B cell (primary cell): ENCODE data around the gene TTF2. TPM values are rescaled to one million over a fixed set of nuclear protein-coding genes. Genes with fewer than 3 reads are reported as not detected.
"Not testable (repeated sequence)": the region's sequence is repeated elsewhere in the genome, so short reads cannot be mapped to it uniquely, and the experiment has no call there.

Experiments used
- ATAC-seq: fragments of 200-7000 bp; cut with Tn5 transposase; one replicate; pipeline ENCODE4 v1.10.0; 2021; ENCODE audit warnings: low read depth, mild to moderate bottlenecking, moderate number of reproducible peaks, moderate library complexity
- CTCF ChIA-PET: fragments of 350-600 bp; sonication (Branson Sonifier 250); formaldehyde crosslinking; loops from one replicate; lab custom pipeline; 2021; ENCODE audit warnings: antibody characterized with exemption, inconsistent platforms; lab: Charles Lee
- POLR2A ChIA-PET: fragments of 350-600 bp; sonication (Branson Sonifier 250); formaldehyde crosslinking; loops from one replicate; lab custom pipeline; 2021; ENCODE audit warnings: antibody characterized with exemption; lab: Charles Lee
- DNase-seq: peaks from one replicate; pipeline ENCODE4 v3.0.0; 2013
- H2AFZ ChIP-seq: 2 replicates; pipeline ENCODE4 v1.6.1; 2012; ENCODE audit warnings: mild to moderate bottlenecking, low read depth, low read length; ENCODE audit not compliant: insufficient read depth, poor library complexity, severe bottlenecking
- H3K27ac ChIP-seq, 2 donors: 1 replicate in 1 of 2; 2 replicates in 1 of 2; pipeline ENCODE4 v1.5.1; 2012 to 2013; ENCODE audit warnings: low read length in 2 of 2, mild to moderate bottlenecking in 2 of 2, moderate library complexity in 1 of 2
- H3K27me3 ChIP-seq, 4 experiments: fragments of 200-600 bp in 1 of 4; sonication (generic) in 1 of 4; replicated peaks in 1 of 4; 1 replicate in 2 of 4; 2 replicates in 2 of 4; pipeline versions ENCODE4 v1.6.1 to v1.7.0; 2013 to 2016; ENCODE audit warnings: low read length in 3 of 4, mild to moderate bottlenecking in 2 of 4, mixed read lengths in 1 of 4, moderate library complexity in 1 of 4; ENCODE audit not compliant: insufficient read depth in 4 of 4, control insufficient read depth in 3 of 4; ENCODE audit errors: control extremely low read depth in 1 of 4
- H3K36me3 ChIP-seq, 2 experiments: replicated peaks in 1 of 2; 1 replicate in 1 of 2; 2 replicates in 1 of 2; pipeline versions ENCODE4 v1.6.1 to v1.7.1; 2013; ENCODE audit warnings: low read length in 1 of 2; ENCODE audit not compliant: insufficient read depth in 2 of 2, control insufficient read depth in 1 of 2; ENCODE audit errors: control extremely low read depth in 1 of 2, extremely low read depth in 1 of 2
- H3K4me1 ChIP-seq, 2 donors: fragments of 200-600 bp in 1 of 2; sonication (generic) in 1 of 2; 1 replicate in 1 of 2; 2 replicates in 1 of 2; pipeline versions ENCODE4 v1.5.1 to v1.6.1; 2013 to 2017; ENCODE audit warnings: low read length in 2 of 2; ENCODE audit not compliant: control insufficient read depth in 2 of 2, insufficient read depth in 2 of 2
- H3K4me2 ChIP-seq: replicated peaks from 2 replicates; pipeline ENCODE3; 2012; ENCODE audit warnings: mild to moderate bottlenecking, low read depth, low read length; ENCODE audit not compliant: poor library complexity, severe bottlenecking
- H3K4me3 ChIP-seq, 5 experiments: fragments of 200-600 bp in 1 of 5; sonication (generic) in 1 of 5; 1 replicate in 3 of 5; 2 replicates in 2 of 5; pipeline versions ENCODE4 v1.5.1 to v1.7.0; 2011 to 2016; ENCODE audit warnings: low read length in 4 of 5, mild to moderate bottlenecking in 4 of 5, low read depth in 2 of 5, control low read depth in 1 of 5, moderate library complexity in 1 of 5; ENCODE audit not compliant: insufficient read depth in 1 of 5; ENCODE audit errors: control extremely low read depth in 1 of 5, extremely low read depth in 1 of 5
- H3K79me2 ChIP-seq: fragments of 200-600 bp; sonication (generic); one replicate; pipeline ENCODE4 v1.6.0; 2016; ENCODE audit warnings: low read length; ENCODE audit not compliant: control insufficient read depth, insufficient read depth
- H3K9ac ChIP-seq: fragments of 200-600 bp; sonication (generic); 2 replicates; pipeline ENCODE4 v1.6.1; 2017; ENCODE audit warnings: mild to moderate bottlenecking, low read length, moderate library complexity
- H3K9me3 ChIP-seq, 3 donors: one replicate each; pipeline versions ENCODE4 v1.6.1 to v1.7.1; 2013; ENCODE audit warnings: low read length in 2 of 3; ENCODE audit not compliant: control insufficient read depth in 2 of 3, insufficient read depth in 1 of 3; ENCODE audit errors: control extremely low read depth in 1 of 3
- H4K20me1 ChIP-seq: 2 replicates; pipeline ENCODE4 v1.6.0; 2012; ENCODE audit warnings: mild to moderate bottlenecking, low read length; ENCODE audit not compliant: insufficient read depth, control insufficient read depth, poor library complexity, severe bottlenecking
- H3K27ac Mint-ChIP-seq: one replicate; pipeline ENCODE4 v1.8.0; 2021; ENCODE audit warnings: mixed read lengths
- H3K27me3 Mint-ChIP-seq: one replicate; pipeline ENCODE4 v1.8.0; 2021; ENCODE audit warnings: mixed read lengths
- H3K4me1 Mint-ChIP-seq: one replicate; pipeline ENCODE4 v1.8.0; 2021; ENCODE audit warnings: mixed read lengths
- H3K4me3 Mint-ChIP-seq: one replicate; pipeline ENCODE4 v1.8.0; 2021; ENCODE audit warnings: mixed read lengths
- H3K9me3 Mint-ChIP-seq: one replicate; pipeline ENCODE4 v1.8.0; 2022; ENCODE audit warnings: mixed read lengths; ENCODE audit not compliant: insufficient read depth
- EZH2 ChIP-seq: IDR thresholded peaks from 2 replicates; pipeline ENCODE4 v1.6.1; 2012; ENCODE audit warnings: borderline replicate concordance, low read depth, mild to moderate bottlenecking, moderate library complexity, low read length; ENCODE audit not compliant: insufficient read depth, poor library complexity, severe bottlenecking
- WGBS: methylation state at CpG from one replicate; pipeline ENCODE4 v1.1.5; 2013; ENCODE audit warnings: missing lambda C conversion rate; ENCODE audit not compliant: insufficient coverage; 5-methylcytosine and 5-hydroxymethylcytosine counted together
- intact Hi-C: fragments of 100-400 bp; cut with micrococcal nuclease; formaldehyde crosslinking; loops from one replicate; pipeline ENCODE4 v1.10.0; 2022
- polyA plus RNA-seq: library from polyadenylated mRNA; depleted of rRNA; stranded (reverse); fragments of >200 nt; gene quantifications from 2 replicates; pipeline ENCODE4 v1.2.3, GENCODE V29; 2012
- small RNA-seq: library from RNA; depleted of rRNA; stranded (forward); fragments of <200 nt; gene quantifications from one replicate; pipeline ENCODE3, GENCODE V24; 2012; ENCODE audit warnings: low replicate concordance, low read depth; ENCODE audit not compliant: insufficient read length
- total RNA-seq, 2 donors: library from RNA; stranded (reverse); fragments of 120-200 nt in 1 of 2; gene quantifications; 1 replicate in 1 of 2; 2 replicates in 1 of 2; pipeline versions ENCODE4 v1.2.3 to v1.2.4, GENCODE V29; 2013 to 2022
- TF ChIP-seq, protein P1 (sequence below): fragments of 200-600 bp; IDR thresholded peaks from one replicate; pipeline ENCODE4 v1.8.0; 2022; ENCODE audit warnings: antibody characterized with exemption, mild to moderate bottlenecking

The TTF2 gene
- total and polyA plus RNA-seq, 2 donors (not counting 1 experiment from before 2014, with no cell fraction given): 11.3 to 28.9 TPM

DNA sequence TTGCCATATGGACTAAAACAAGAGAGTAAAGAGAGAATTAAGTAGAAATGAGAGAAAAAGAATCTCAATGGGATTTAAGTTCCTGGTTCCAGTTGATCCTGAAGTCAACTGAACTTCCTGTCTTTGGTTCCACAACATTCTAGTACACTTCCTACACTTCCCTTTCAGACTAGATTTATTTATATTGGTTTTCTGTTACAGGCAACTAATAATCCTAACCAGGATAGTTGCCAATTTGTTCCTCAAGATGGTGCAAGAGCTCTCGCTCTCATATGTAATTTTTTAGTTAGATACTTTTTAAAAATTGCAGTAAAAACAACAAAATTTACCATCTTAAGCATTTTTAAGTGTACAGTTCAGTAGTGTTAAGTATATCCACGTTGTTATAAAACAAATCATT lies 90.2 kb downstream of the TTF2 start:
- H3K4me3 Mint-ChIP-seq: no peak overlapping the region
- H3K9me3 Mint-ChIP-seq: no peaks in the 10 kb centered on the region
- no CpG with 5 or more reads among the region's 2 CpGs for WGBS
- Histone ChIP-seq H3K27me3 (no peaks in the 10 kb centered on the region), H3K36me3 (no peaks in the 10 kb centered on the region), H3K4me2 (no peak overlapping the region), H3K79me2 (no peaks in the 10 kb centered on the region), H3K9me3 (peaks cover 0 to 5% (median 0%) of the 10 kb centered on the region in 3 donors), H3K4me1 (no peaks in the 10 kb centered on the region), H3K9ac (no peak overlapping the region), H3K4me3 (no peak overlapping the region), H2AFZ (no peak overlapping the region), H3K27ac (no peak overlapping the region), H4K20me1 (no peaks in the 10 kb centered on the region)
- H3K4me1 Mint-ChIP-seq: no peaks in the 10 kb centered on the region
- ChIA-PET POLR2A (no interaction called here), CTCF (interaction anchor here (1.2 kb wide), 1 partner anchor 22 kb away, joined by 3 read pairs; no protein-coding TSS in a partner anchor)
- intact Hi-C loops: no loop called here
- no peak for ATAC-seq
- peaks cover 19% of the 10 kb centered on the region for H3K27me3 Mint-ChIP-seq
- DNase-seq: no peak
- TF ChIP-seq EZH2: no peak
- TF ChIP-seq, protein P1, sequence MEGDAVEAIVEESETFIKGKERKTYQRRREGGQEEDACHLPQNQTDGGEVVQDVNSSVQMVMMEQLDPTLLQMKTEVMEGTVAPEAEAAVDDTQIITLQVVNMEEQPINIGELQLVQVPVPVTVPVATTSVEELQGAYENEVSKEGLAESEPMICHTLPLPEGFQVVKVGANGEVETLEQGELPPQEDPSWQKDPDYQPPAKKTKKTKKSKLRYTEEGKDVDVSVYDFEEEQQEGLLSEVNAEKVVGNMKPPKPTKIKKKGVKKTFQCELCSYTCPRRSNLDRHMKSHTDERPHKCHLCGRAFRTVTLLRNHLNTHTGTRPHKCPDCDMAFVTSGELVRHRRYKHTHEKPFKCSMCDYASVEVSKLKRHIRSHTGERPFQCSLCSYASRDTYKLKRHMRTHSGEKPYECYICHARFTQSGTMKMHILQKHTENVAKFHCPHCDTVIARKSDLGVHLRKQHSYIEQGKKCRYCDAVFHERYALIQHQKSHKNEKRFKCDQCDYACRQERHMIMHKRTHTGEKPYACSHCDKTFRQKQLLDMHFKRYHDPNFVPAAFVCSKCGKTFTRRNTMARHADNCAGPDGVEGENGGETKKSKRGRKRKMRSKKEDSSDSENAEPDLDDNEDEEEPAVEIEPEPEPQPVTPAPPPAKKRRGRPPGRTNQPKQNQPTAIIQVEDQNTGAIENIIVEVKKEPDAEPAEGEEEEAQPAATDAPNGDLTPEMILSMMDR: no peak
- no peak overlapping the region for H3K27ac Mint-ChIP-seq

DNA sequence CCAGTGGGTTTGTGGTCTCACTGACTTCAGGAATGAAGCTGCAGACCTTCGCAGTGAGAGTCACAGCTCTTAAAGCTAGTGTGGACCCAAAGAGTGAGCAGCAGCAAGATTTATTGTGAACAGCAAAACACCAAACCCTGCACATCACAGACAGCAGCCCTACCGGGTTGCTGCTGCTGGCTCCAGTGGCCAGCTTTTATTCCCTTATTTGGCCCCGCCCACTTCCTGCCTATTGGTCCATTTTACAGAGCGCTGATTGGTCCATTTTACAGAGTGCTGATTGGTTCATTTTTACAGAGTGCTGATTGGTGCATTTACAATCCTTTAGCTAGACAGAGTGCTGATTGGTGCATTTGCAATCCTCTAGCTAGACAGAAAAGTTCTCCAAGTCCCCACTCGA lies 91.2 kb downstream of the TTF2 start:
- H2AFZ ChIP-seq, H3K36me3 ChIP-seq, H3K9me3 Mint-ChIP-seq, H3K4me3 ChIP-seq, H3K27me3 ChIP-seq, POLR2A ChIA-PET, H3K27ac ChIP-seq, CTCF ChIA-PET, H3K4me1 Mint-ChIP-seq, intact Hi-C loops, H4K20me1 ChIP-seq, DNase-seq, H3K9me3 ChIP-seq, H3K79me2 ChIP-seq, H3K4me3 Mint-ChIP-seq, ATAC-seq, H3K9ac ChIP-seq, H3K4me1 ChIP-seq, H3K4me2 ChIP-seq, H3K27ac Mint-ChIP-seq: not testable (repeated sequence)
- 55% methylated on average over 4 of the region's 5 CpGs for WGBS
- H3K27me3 Mint-ChIP-seq: peaks cover 13% of the 10 kb centered on the region

Small RNA genes within 50 kb of the gene (small RNA-seq; reads per million reads assigned to genes)
- gene MIR942: 9.5 reads per million, percentile 82 among the genes with 10 or more reads in this experiment

Other genes with a start within 250 kb of the TTF2 start
- 0.10 and 0.17 TPM in 2 replicates for gene PTGFRN, start 150.4 kb upstream of the TTF2 start, total RNA-seq
- not detected in 2 replicates for gene PTGFRN, start 150.4 kb upstream of the TTF2 start, polyA plus RNA-seq
- 0.75 TPM in 1 of 2 replicates, not detected in the other for gene CD101, start 58.6 kb upstream of the TTF2 start, total RNA-seq
- 0.19 and 0.46 TPM in 2 replicates for gene CD101, start 58.6 kb upstream of the TTF2 start, polyA plus RNA-seq
- gene TRIM45, start 61.4 kb downstream of the TTF2 start, total RNA-seq: 2.5 and 2.6 TPM in 2 replicates
- 0.64 and 0.72 TPM in 2 replicates for gene TRIM45, start 61.4 kb downstream of the TTF2 start, polyA plus RNA-seq
- gene VTCN1, start 150.6 kb downstream of the TTF2 start, total RNA-seq: not detected in 2 replicates
- gene VTCN1, start 150.6 kb downstream of the TTF2 start, polyA plus RNA-seq: not detected in 2 replicates